ENCODE results near the gene CEMIP2.

DNA sequence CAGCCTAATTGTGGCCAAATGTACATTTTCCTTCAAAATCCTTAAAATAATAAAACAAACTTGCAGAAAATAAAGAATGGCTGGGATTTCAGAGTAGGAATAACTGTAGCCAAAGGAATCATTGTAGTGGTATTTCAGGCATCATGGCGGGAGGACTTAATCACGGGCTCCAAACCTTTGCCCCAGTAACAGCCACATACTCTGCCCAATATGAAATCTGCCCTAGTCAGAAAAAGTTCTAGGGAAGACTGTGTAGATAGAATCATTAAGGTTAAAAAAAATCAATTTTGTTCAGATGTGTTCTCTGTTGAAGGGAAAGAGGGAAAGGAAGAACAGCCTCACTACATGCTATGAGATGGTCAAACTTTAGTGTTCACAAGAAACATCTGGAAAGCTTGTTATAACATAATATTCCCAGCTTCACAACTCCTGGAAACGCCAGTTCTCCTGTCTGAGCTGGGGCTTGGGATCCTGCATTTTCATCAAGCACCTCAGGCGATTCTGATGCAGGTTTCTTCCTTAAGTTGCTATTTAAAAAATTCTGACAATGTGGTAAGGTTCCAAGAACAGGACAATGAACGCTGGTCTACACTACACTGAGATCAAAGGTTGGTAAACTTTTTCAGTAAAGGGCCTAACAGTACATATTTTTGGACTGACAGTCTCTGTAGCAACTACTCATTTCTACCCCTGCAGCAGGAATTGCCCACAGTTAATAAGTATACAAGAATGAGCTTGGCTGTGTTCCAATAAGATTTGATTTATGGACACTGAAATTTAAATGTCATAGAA lies 87.9 kb downstream of the CEMIP2 start:
- TF ChIP-seq, protein P1, sequence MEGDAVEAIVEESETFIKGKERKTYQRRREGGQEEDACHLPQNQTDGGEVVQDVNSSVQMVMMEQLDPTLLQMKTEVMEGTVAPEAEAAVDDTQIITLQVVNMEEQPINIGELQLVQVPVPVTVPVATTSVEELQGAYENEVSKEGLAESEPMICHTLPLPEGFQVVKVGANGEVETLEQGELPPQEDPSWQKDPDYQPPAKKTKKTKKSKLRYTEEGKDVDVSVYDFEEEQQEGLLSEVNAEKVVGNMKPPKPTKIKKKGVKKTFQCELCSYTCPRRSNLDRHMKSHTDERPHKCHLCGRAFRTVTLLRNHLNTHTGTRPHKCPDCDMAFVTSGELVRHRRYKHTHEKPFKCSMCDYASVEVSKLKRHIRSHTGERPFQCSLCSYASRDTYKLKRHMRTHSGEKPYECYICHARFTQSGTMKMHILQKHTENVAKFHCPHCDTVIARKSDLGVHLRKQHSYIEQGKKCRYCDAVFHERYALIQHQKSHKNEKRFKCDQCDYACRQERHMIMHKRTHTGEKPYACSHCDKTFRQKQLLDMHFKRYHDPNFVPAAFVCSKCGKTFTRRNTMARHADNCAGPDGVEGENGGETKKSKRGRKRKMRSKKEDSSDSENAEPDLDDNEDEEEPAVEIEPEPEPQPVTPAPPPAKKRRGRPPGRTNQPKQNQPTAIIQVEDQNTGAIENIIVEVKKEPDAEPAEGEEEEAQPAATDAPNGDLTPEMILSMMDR (conservative IDR thresholded peaks at IDR 0.05; ENCODE audit: low read depth, low read length) = no peak
- TF ChIP-seq EZH2 (IDR thresholded peaks at IDR 0.05; ENCODE audit: low read length, unreplicated experiment) = no peak
- TF ChIP-seq EZH2phosphoT487 (IDR thresholded peaks at IDR 0.05; ENCODE audit: borderline replicate concordance, low read length) = no peak
